IMR-90 (cell line): ENCODE data around the gene NF1. TPM values are rescaled to one million over a fixed set of nuclear protein-coding genes. Genes with fewer than 3 reads are reported as not detected.

Experiments used
- ATAC-seq: fragments of 200-7000 bp; cut with Tn5 transposase; 2 replicates; pipeline ENCODE4 v1.9.1; 2020; ENCODE audit warnings: low read depth, mild to moderate bottlenecking, moderate library complexity
- BruUV-seq: library from RNA; stranded (reverse); fragments of 400-500 nt; replicated peaks from 2 replicates; lab custom pipeline; 2021; lab: Mats Ljungman, UMichigan
- CTCF ChIA-PET: fragments of 300-600 bp; formaldehyde crosslinking; extraction: SDS; loops from one replicate; lab custom pipeline; 2021; ENCODE audit warnings: antibody characterized with exemption; lab: Yijun Ruan, JAX
- POLR2A ChIA-PET: fragments of 300-600 bp; sonication (Branson Sonifier 250); formaldehyde crosslinking; loops from one replicate; lab custom pipeline; 2022; ENCODE audit warnings: antibody characterized with exemption; ENCODE audit not compliant: unreplicated experiment; lab: Charles Lee
- DNase-seq: peaks from one replicate; pipeline ENCODE4 v3.0.0; 2013
- H2AFZ ChIP-seq: replicated peaks from 2 replicates; pipeline ENCODE3; 2013; ENCODE audit warnings: low read length, mild to moderate bottlenecking; ENCODE audit not compliant: poor library complexity
- H2AK5ac ChIP-seq: 2 replicates; pipeline ENCODE4 v1.6.1; 2013; ENCODE audit warnings: low read depth, low read length, inconsistent platforms
- H2AK9ac ChIP-seq: replicated peaks from 2 replicates; pipeline ENCODE3; 2013; ENCODE audit warnings: mild to moderate bottlenecking, low read depth, low read length, moderate library complexity; ENCODE audit not compliant: poor library complexity
- H2BK120ac ChIP-seq: 2 replicates; pipeline ENCODE4 v1.6.1; 2013; ENCODE audit warnings: low read depth, low read length, inconsistent platforms
- H2BK15ac ChIP-seq: 3 replicates; pipeline ENCODE4 v1.6.1; 2013; ENCODE audit warnings: low read depth, low read length, inconsistent platforms
- H2BK20ac ChIP-seq: 2 replicates; pipeline ENCODE4 v1.6.1; 2013; ENCODE audit warnings: low read depth, mild to moderate bottlenecking, inconsistent platforms, low read length, moderate library complexity
- H2BK5ac ChIP-seq: 2 replicates; pipeline ENCODE4 v1.6.1; 2013; ENCODE audit warnings: mild to moderate bottlenecking, low read depth, low read length, inconsistent platforms; ENCODE audit not compliant: poor library complexity, severe bottlenecking
- H3K14ac ChIP-seq: replicated peaks from 2 replicates; pipeline ENCODE4 v1.6.1; 2013; ENCODE audit warnings: low read depth, low read length, inconsistent platforms
- H3K18ac ChIP-seq: 2 replicates; pipeline ENCODE4 v1.6.1; 2013; ENCODE audit warnings: low read depth, low read length, control low read depth
- H3K23ac ChIP-seq: 2 replicates; pipeline ENCODE4 v1.6.1; 2013; ENCODE audit warnings: low read depth, low read length, inconsistent platforms
- H3K27ac ChIP-seq: 2 replicates; pipeline ENCODE4 v1.5.1; 2013; ENCODE audit warnings: mild to moderate bottlenecking, control low read depth, low read length; ENCODE audit not compliant: insufficient read depth
- H3K27me3 ChIP-seq: 2 replicates; pipeline ENCODE4 v1.6.1; 2013; ENCODE audit warnings: low read length; ENCODE audit not compliant: control insufficient read depth, insufficient read depth
- H3K36me3 ChIP-seq: 2 replicates; pipeline ENCODE4 v1.6.1; 2013; ENCODE audit warnings: low read length, mixed read lengths; ENCODE audit not compliant: control insufficient read depth, insufficient read depth
- H3K4ac ChIP-seq: 2 replicates; pipeline ENCODE4 v1.6.1; 2013; ENCODE audit warnings: low read depth, low read length, inconsistent platforms
- H3K4me1 ChIP-seq: 2 replicates; pipeline ENCODE4 v1.6.1; 2013; ENCODE audit warnings: low read length, mixed read lengths; ENCODE audit not compliant: control insufficient read depth, insufficient read depth
- H3K4me2 ChIP-seq: 2 replicates; pipeline ENCODE4 v1.6.1; 2013; ENCODE audit warnings: low read depth, mild to moderate bottlenecking, control low read depth, low read length, moderate library complexity
- H3K4me3 ChIP-seq: 2 replicates; pipeline ENCODE4 v1.5.1; 2013; ENCODE audit warnings: low read depth, mild to moderate bottlenecking, control low read depth, low read length, moderate library complexity; ENCODE audit not compliant: insufficient read depth
- H3K56ac ChIP-seq: 2 replicates; pipeline ENCODE4 v1.6.1; 2013; ENCODE audit warnings: low read length, inconsistent platforms; ENCODE audit not compliant: insufficient read depth; ENCODE audit errors: extremely low read depth
- H3K79me1 ChIP-seq, 2 experiments: 2 replicates each; pipeline ENCODE4 v1.6.1; 2013; ENCODE audit warnings: low read length in 2 of 2, inconsistent platforms in 1 of 2, low read depth in 1 of 2
- H3K9ac ChIP-seq: 2 replicates; pipeline ENCODE4 v1.6.1; 2013; ENCODE audit warnings: low read depth, low read length, control low read depth
- H3K9me1 ChIP-seq: 2 replicates; pipeline ENCODE4 v1.6.1; 2013; ENCODE audit warnings: low read length, inconsistent platforms; ENCODE audit not compliant: insufficient read depth
- H3K9me3 ChIP-seq: 2 replicates; pipeline ENCODE4 v1.6.1; 2013; ENCODE audit warnings: low read length; ENCODE audit not compliant: control insufficient read depth, insufficient read depth
- H4K20me1 ChIP-seq: 2 replicates; pipeline ENCODE4 v1.6.1; 2013; ENCODE audit warnings: low read length, inconsistent platforms; ENCODE audit not compliant: insufficient read depth
- H4K5ac ChIP-seq: 2 replicates; pipeline ENCODE4 v1.6.1; 2013; ENCODE audit warnings: mild to moderate bottlenecking, low read depth, low read length, control low read depth
- H4K8ac ChIP-seq, 2 experiments: 2 replicates each; pipeline ENCODE4 v1.6.1; 2013; ENCODE audit warnings: low read depth in 2 of 2, low read length in 2 of 2, control low read depth in 1 of 2, inconsistent platforms in 1 of 2
- H4K91ac ChIP-seq: 2 replicates; pipeline ENCODE4 v1.6.1; 2013; ENCODE audit warnings: low read depth, low read length, inconsistent platforms; ENCODE audit not compliant: insufficient read depth
- FOS ChIP-seq: fragments of 150-350 bp; IDR thresholded peaks from 2 replicates; pipeline ENCODE4 v1.6.1; 2016; ENCODE audit warnings: low read depth, low read length
- NFE2L2 ChIP-seq: fragments of 150-350 bp; IDR thresholded peaks from 2 replicates; pipeline ENCODE4 v1.6.1; 2016; ENCODE audit warnings: low read depth, mild to moderate bottlenecking, low read length
- dilution Hi-C: fragments of 300-500 bp; cut with HindIII; formaldehyde crosslinking; loops from one replicate; pipeline ENCODE4 v1.14.3; 2018; ENCODE audit warnings: low sequenced_read_pairs; ENCODE audit not compliant: unreplicated experiment
- in situ Hi-C: fragments of 300-500 bp; cut with MboI; formaldehyde crosslinking; loops from 3 replicates; pipeline ENCODE4 v1.14.3; 2019; ENCODE audit warnings: low sequenced_read_pairs, inconsistent platforms, mixed read lengths
- intact Hi-C: fragments of 100-400 bp; cut with micrococcal nuclease; formaldehyde crosslinking; loops from 2 replicates; pipeline ENCODE4 v1.10.0; 2022
- polyA plus RNA-seq, 3 experiments: library from polyadenylated mRNA; depleted of rRNA; stranded (reverse); fragments of >200 nt; gene quantifications; 2 replicates each; pipeline ENCODE4 v1.2.3, GENCODE V29; 2012; ENCODE audit warnings: low replicate concordance in 1 of 3
- total RNA-seq: library from RNA; depleted of rRNA; stranded (reverse); fragments of >200 nt; gene quantifications from 2 replicates; pipeline ENCODE4 v1.2.3, GENCODE V29; 2012
- TF ChIP-seq, protein P1 (sequence below): fragments of 150-350 bp; IDR thresholded peaks from 2 replicates; pipeline ENCODE4 v1.6.1; 2016; ENCODE audit warnings: low read depth, mild to moderate bottlenecking, low read length, moderate library complexity, borderline replicate concordance

NF1 gene
- total and polyA plus RNA-seq, 2 of the 4 experiments (the other 2 are of a cell fraction): 17.9 to 48.6 TPM

- TF ChIP-seq, protein P1, sequence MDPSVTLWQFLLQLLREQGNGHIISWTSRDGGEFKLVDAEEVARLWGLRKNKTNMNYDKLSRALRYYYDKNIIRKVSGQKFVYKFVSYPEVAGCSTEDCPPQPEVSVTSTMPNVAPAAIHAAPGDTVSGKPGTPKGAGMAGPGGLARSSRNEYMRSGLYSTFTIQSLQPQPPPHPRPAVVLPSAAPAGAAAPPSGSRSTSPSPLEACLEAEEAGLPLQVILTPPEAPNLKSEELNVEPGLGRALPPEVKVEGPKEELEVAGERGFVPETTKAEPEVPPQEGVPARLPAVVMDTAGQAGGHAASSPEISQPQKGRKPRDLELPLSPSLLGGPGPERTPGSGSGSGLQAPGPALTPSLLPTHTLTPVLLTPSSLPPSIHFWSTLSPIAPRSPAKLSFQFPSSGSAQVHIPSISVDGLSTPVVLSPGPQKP: no peak
- no peak for TF ChIP-seq NFE2L2
Observed at GRCh38 chr17:31100840-31101459, 6.2 kb downstream of the NF1 start (continued).

GRCh38 chr17:31101943-31102342 lies 7.2 kb downstream of the NF1 start:
- H3K4me2 ChIP-seq: no peak overlapping the region
- no peak overlapping the region for H2AFZ ChIP-seq
- no peak overlapping the region for H4K91ac ChIP-seq
- H3K9me1 ChIP-seq: no peaks in the 10 kb centered on the region; the same call in none of the 2 replicates
- no peak for DNase-seq
- no TSS peak for BruUV-seq
- POLR2A ChIA-PET: interaction anchor here (0.6 kb wide), 1 partner anchor 9 kb away, joined by 8 read pairs; no protein-coding TSS in a partner anchor
- no peak overlapping the region for H3K18ac ChIP-seq
- no peak overlapping the region for H3K56ac ChIP-seq
- no peak overlapping the region for H4K5ac ChIP-seq
- no peak overlapping the region for H3K9ac ChIP-seq
- no peaks in the 10 kb centered on the region; the same call in 1 of the 2 replicates for H3K36me3 ChIP-seq
- dilution Hi-C loops (no loop called here), intact Hi-C loops (loop anchor here (5.0 kb wide), 1 partner anchor 45 kb away; no protein-coding TSS in a partner anchor), in situ Hi-C loops (no loop called here)
- no peaks in the 10 kb centered on the region for H3K27me3 ChIP-seq
- no peak overlapping the region for H4K8ac ChIP-seq
- H3K4me1 ChIP-seq: peaks cover 4% of the 10 kb centered on the region
- no peak overlapping the region for H3K14ac ChIP-seq
- no peak overlapping the region for H3K27ac ChIP-seq
- no peak for ATAC-seq
- no peak overlapping the region for H2BK120ac ChIP-seq
- no peak overlapping the region for H2BK15ac ChIP-seq
- H3K9me3 ChIP-seq: no peaks in the 10 kb centered on the region
- peaks cover 70% of the 10 kb centered on the region for H4K20me1 ChIP-seq
- CTCF ChIA-PET: no interaction called here
- H2BK20ac ChIP-seq: no peak overlapping the region
- no peak overlapping the region for H2BK5ac ChIP-seq
- no peak overlapping the region for H3K4me3 ChIP-seq
- no peak overlapping the region for H3K23ac ChIP-seq
- H3K79me1 ChIP-seq: peaks cover 8 to 70% of the 10 kb centered on the region in 2 experiments
- no peak for TF ChIP-seq FOS
- H2AK9ac ChIP-seq: no peak overlapping the region
- no peak overlapping the region for H3K4ac ChIP-seq
- no peak overlapping the region for H2AK5ac ChIP-seq
